Osteocyte (in vitro differentiated cells): ENCODE data around the gene SUCLG2. TPM values are rescaled to one million over a fixed set of nuclear protein-coding genes. Genes with fewer than 3 reads are reported as not detected.

Experiments
- DNase-seq: peaks from one replicate; pipeline ENCODE4 v3.0.0; 2021; ENCODE audit warnings: mixed read lengths; ENCODE audit not compliant: unreplicated experiment; ENCODE audit errors: extremely low spot score
- H3K27ac Mint-ChIP-seq: one replicate; pipeline ENCODE4 v1.8.0; 2021; ENCODE audit warnings: mild to moderate bottlenecking, mixed read lengths; ENCODE audit not compliant: unreplicated experiment
- H3K27me3 Mint-ChIP-seq: one replicate; pipeline ENCODE4 v1.8.0; 2021; ENCODE audit warnings: mixed read lengths; ENCODE audit not compliant: unreplicated experiment
- H3K36me3 Mint-ChIP-seq: one replicate; pipeline ENCODE4 v1.8.0; 2021; ENCODE audit warnings: mixed read lengths; ENCODE audit not compliant: unreplicated experiment
- H3K4me1 Mint-ChIP-seq: one replicate; pipeline ENCODE4 v1.8.0; 2021; ENCODE audit warnings: mixed read lengths; ENCODE audit not compliant: unreplicated experiment
- H3K4me3 Mint-ChIP-seq: one replicate; pipeline ENCODE4 v1.8.0; 2021; ENCODE audit warnings: mild to moderate bottlenecking, moderate library complexity, mixed read lengths; ENCODE audit not compliant: unreplicated experiment
- H3K9me3 Mint-ChIP-seq: one replicate; pipeline ENCODE4 v1.8.0; 2021; ENCODE audit warnings: mixed read lengths; ENCODE audit not compliant: unreplicated experiment
- total RNA-seq: library from RNA; stranded (reverse); gene quantifications from 2 replicates; pipeline ENCODE4 v1.2.1, GENCODE V29; 2021
- TF ChIP-seq, protein P1 (sequence below): fragments of 200-600 bp; sonication (generic); IDR thresholded peaks from 2 replicates; pipeline ENCODE4 v1.5.0; 2021; ENCODE audit warnings: antibody characterized with exemption, mild to moderate bottlenecking, moderate library complexity

The SUCLG2 gene
- total RNA-seq, 1 donor from 2014 or later, result 32.1 TPM

DNA sequence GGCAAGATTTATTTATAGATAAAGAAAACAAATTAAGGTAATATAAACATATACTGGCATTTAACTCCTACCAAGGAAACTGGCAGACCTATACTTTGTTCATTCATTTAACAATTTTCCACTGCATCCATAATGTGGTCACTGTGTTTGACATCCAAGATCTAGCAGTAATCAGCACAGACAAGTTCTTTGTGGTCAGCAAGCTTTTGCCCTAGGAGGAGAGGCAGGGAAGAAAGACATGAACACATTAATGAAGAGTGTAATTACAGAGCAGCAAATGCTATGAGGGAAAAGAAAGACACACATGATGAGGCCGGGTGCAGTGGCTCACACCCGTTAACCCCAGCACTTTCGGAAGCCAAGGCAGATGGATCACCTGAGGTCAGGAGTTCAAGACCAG is 34.4 kb downstream of the SUCLG2 start:
- H3K4me1 Mint-ChIP-seq, result peaks cover 21% of the 10 kb centered on the region
- no peaks in the 10 kb centered on the region for H3K9me3 Mint-ChIP-seq
- H3K4me3 Mint-ChIP-seq, result no peak overlapping the region

DNA sequence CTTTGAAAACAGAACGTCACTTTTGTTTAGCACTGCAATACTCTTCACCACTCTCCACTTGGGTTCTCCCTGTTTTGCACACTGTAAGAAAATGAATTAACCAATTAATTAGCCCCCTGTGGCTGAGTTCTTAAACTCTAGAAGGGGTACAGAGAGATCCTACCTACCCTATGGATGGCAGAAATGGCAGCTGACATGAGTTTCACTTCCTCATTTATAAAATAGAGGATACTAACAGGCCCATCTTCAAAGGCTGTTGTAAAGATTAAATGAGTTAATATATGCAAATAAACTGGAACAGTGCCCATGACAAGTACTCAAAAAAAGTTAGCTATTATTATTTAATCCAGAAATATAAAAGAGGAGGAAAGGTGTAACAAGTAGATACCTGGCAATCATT is 36.9 kb downstream of the SUCLG2 start:
- TF ChIP-seq, protein P1, sequence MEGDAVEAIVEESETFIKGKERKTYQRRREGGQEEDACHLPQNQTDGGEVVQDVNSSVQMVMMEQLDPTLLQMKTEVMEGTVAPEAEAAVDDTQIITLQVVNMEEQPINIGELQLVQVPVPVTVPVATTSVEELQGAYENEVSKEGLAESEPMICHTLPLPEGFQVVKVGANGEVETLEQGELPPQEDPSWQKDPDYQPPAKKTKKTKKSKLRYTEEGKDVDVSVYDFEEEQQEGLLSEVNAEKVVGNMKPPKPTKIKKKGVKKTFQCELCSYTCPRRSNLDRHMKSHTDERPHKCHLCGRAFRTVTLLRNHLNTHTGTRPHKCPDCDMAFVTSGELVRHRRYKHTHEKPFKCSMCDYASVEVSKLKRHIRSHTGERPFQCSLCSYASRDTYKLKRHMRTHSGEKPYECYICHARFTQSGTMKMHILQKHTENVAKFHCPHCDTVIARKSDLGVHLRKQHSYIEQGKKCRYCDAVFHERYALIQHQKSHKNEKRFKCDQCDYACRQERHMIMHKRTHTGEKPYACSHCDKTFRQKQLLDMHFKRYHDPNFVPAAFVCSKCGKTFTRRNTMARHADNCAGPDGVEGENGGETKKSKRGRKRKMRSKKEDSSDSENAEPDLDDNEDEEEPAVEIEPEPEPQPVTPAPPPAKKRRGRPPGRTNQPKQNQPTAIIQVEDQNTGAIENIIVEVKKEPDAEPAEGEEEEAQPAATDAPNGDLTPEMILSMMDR, result no peak
- Mint-ChIP-seq H3K9me3 (no peaks in the 10 kb centered on the region), H3K4me3 (no peak overlapping the region), H3K36me3 (peaks cover 8% of the 10 kb centered on the region), H3K27me3 (no peaks in the 10 kb centered on the region), H3K4me1 (peaks cover 17% of the 10 kb centered on the region), H3K27ac (no peak overlapping the region)
- no peak for DNase-seq

More for the DNA sequence above, 34.4 kb downstream of the SUCLG2 start:
- no peaks in the 10 kb centered on the region for H3K27me3 Mint-ChIP-seq
- TF ChIP-seq, protein P1, result no peak
- no peak overlapping the region for H3K27ac Mint-ChIP-seq
- no peak for DNase-seq
- peaks cover 6% of the 10 kb centered on the region for H3K36me3 Mint-ChIP-seq

DNA sequence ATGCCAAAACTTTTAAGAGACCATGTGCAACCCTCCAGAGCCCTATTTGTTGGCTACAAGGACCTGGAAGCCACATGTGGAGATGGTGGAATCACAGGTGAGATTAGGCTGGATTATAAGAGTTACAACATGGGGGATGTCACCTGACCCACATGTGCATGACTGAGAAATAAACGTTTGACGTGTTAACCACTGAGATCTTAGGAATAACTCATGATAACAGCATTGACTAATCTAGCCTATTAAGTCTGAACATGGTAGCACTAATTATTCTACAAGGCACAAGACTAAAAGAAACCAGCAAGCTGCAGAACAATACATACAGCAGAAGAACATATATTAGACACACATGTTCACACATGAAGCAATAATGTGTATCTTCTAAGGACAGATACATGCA is 38.4 kb downstream of the SUCLG2 start:
- Mint-ChIP-seq H3K27me3 (no peaks in the 10 kb centered on the region), H3K27ac (no peak overlapping the region), H3K4me1 (peaks cover 18% of the 10 kb centered on the region), H3K4me3 (no peak overlapping the region), H3K36me3 (peaks cover 8% of the 10 kb centered on the region), H3K9me3 (no peaks in the 10 kb centered on the region)
- DNase-seq, result no peak
- TF ChIP-seq, protein P1, result no peak

DNA sequence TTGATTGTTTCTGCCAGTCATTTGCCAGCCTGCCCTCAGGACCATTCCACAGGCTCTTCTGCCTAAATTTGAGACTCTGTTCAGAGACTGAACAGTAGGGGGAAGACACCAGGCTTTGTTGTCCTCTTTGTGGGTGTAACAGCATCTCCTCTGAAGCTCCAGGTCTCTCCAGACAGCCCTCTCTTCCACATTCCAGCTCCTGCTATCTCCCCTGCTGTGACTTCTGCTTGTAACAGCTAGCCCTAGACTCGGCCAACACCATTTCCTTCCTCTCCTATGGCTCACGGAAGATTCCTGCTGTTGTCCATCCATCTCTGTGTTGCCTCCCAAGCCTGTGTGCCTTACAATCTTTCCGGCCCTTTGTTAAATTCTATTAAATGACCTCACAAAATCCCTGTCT is 40.2 kb downstream of the SUCLG2 start:
- no peaks in the 10 kb centered on the region for H3K9me3 Mint-ChIP-seq
- H3K27ac Mint-ChIP-seq, result peak overlapping the region; percentile 3
- no peaks in the 10 kb centered on the region for H3K27me3 Mint-ChIP-seq
- peaks cover 15% of the 10 kb centered on the region for H3K36me3 Mint-ChIP-seq
- TF ChIP-seq, protein P1, result no peak
- DNase-seq, result no peak
- no peak overlapping the region for H3K4me3 Mint-ChIP-seq
- peaks cover 20% of the 10 kb centered on the region for H3K4me1 Mint-ChIP-seq

- H3K27ac Mint-ChIP-seq, result peak overlapping the region; percentile 32
Measured at GRCh38 chr3:67610458-67610857, 44.0 kb downstream of the SUCLG2 start.

More at GRCh38 chr3:67610458-67610857, 44.0 kb downstream of the SUCLG2 start:
- DNase-seq, result no peak
- no peaks in the 10 kb centered on the region for H3K9me3 Mint-ChIP-seq
- H3K27me3 Mint-ChIP-seq, result no peaks in the 10 kb centered on the region
- H3K4me1 Mint-ChIP-seq, result peaks cover 22% of the 10 kb centered on the region
- H3K36me3 Mint-ChIP-seq, result peaks cover 30% of the 10 kb centered on the region
- TF ChIP-seq, protein P1, result no peak
- H3K4me3 Mint-ChIP-seq, result no peak overlapping the region
